WTC11 (cell line): ENCODE measurements around the gene CLCN6. TPM values are rescaled to one million over a fixed set of nuclear protein-coding genes. Genes with fewer than 3 reads are reported as not detected.

ENCODE experiments used
- ATAC-seq: fragments of 200-7000 bp; cut with Tn5 transposase; 2 replicates; pipeline ENCODE4 v1.10.0; 2021; ENCODE audit warnings: mild to moderate bottlenecking, moderate library complexity
- CTCF ChIA-PET: fragments of 300-600 bp; sonication (Branson Sonifier 250); formaldehyde crosslinking; loops from one replicate; lab custom pipeline; 2021; ENCODE audit warnings: antibody characterized with exemption; lab: Charles Lee
- POLR2A ChIA-PET: fragments of 350-600 bp; sonication (Branson Sonifier 250); formaldehyde crosslinking; loops from one replicate; lab custom pipeline; 2021; ENCODE audit warnings: antibody characterized with exemption; lab: Charles Lee
- DNase-seq: peaks from one replicate; pipeline ENCODE4 v3.0.0; 2021; ENCODE audit warnings: low spot score
- H3K27ac Mint-ChIP-seq: 2 replicates; pipeline ENCODE4 v1.8.0; 2021; ENCODE audit warnings: mixed read lengths
- H3K27me3 Mint-ChIP-seq: 2 replicates; pipeline ENCODE4 v1.8.0; 2021; ENCODE audit warnings: low read depth, mild to moderate bottlenecking, moderate library complexity, mixed read lengths
- H3K36me3 Mint-ChIP-seq: 2 replicates; pipeline ENCODE4 v1.8.0; 2021; ENCODE audit warnings: mixed read lengths
- H3K4me1 Mint-ChIP-seq: 2 replicates; pipeline ENCODE4 v1.8.0; 2022; ENCODE audit warnings: mixed read lengths
- H3K4me3 Mint-ChIP-seq: 2 replicates; pipeline ENCODE4 v1.8.0; 2021; ENCODE audit warnings: mild to moderate bottlenecking, moderate library complexity, mixed read lengths
- H3K9me3 Mint-ChIP-seq: 2 replicates; pipeline ENCODE4 v1.8.0; 2021; ENCODE audit warnings: mixed read lengths
- ARID4B ChIP-seq: sonication (generic); formaldehyde crosslinking; IDR thresholded peaks from 2 replicates; pipeline ENCODE4 v1.8.0; 2023; ENCODE audit warnings: missing genetic modification reagents, mild to moderate bottlenecking, borderline replicate concordance
- ATF6 ChIP-seq: sonication (generic); formaldehyde crosslinking; IDR thresholded peaks from 2 replicates; pipeline ENCODE4 v1.8.1; 2023; ENCODE audit warnings: mild to moderate bottlenecking, missing genetic modification reagents
- CBFB ChIP-seq: sonication (generic); formaldehyde crosslinking; IDR thresholded peaks from 2 replicates; pipeline ENCODE4 v1.8.1; 2022; ENCODE audit warnings: mild to moderate bottlenecking, low read depth, missing genetic modification reagents
- CTCF ChIP-seq: fragments of 200-600 bp; IDR thresholded peaks from 2 replicates; pipeline ENCODE4 v1.8.0; 2022; ENCODE audit warnings: antibody characterized with exemption
- FOXK1 ChIP-seq: sonication (generic); formaldehyde crosslinking; IDR thresholded peaks from 2 replicates; pipeline ENCODE4 v1.8.0; 2022; ENCODE audit warnings: mild to moderate bottlenecking, moderate library complexity, missing genetic modification reagents
- FOXP4 ChIP-seq: sonication (generic); formaldehyde crosslinking; IDR thresholded peaks from 2 replicates; pipeline ENCODE4 v1.8.0; 2022; ENCODE audit warnings: mild to moderate bottlenecking, missing genetic modification reagents
- KAT7 ChIP-seq: sonication (generic); formaldehyde crosslinking; IDR thresholded peaks from 2 replicates; pipeline ENCODE4 v1.8.1; 2023; ENCODE audit warnings: missing genetic modification reagents, mild to moderate bottlenecking, borderline replicate concordance
- NFATC4 ChIP-seq: fragments of 250-450 bp; sonication (Bioruptor Pico); IDR thresholded peaks from 2 replicates; pipeline ENCODE4 v1.9.0; 2021; ENCODE audit warnings: mild to moderate bottlenecking
- NR3C1 ChIP-seq: sonication (generic); formaldehyde crosslinking; conservative IDR thresholded peaks from 2 replicates; pipeline ENCODE4 v1.8.1; 2023; ENCODE audit warnings: low read depth, mild to moderate bottlenecking, missing genetic modification reagents
- RORB ChIP-seq: fragments of 250-450 bp; sonication (Bioruptor Pico); IDR thresholded peaks from 2 replicates; pipeline ENCODE4 v1.9.0; 2021; ENCODE audit warnings: mild to moderate bottlenecking
- SMAD4 ChIP-seq: sonication (generic); formaldehyde crosslinking; IDR thresholded peaks from 2 replicates; pipeline ENCODE4 v1.8.0; 2022; ENCODE audit warnings: mild to moderate bottlenecking, missing genetic modification reagents
- TCF7 ChIP-seq: sonication (generic); formaldehyde crosslinking; IDR thresholded peaks from 2 replicates; pipeline ENCODE4 v1.8.0; 2022; ENCODE audit warnings: mild to moderate bottlenecking, low read depth, missing genetic modification reagents, moderate library complexity
- USF1 ChIP-seq: sonication (generic); formaldehyde crosslinking; IDR thresholded peaks from 2 replicates; pipeline ENCODE4 v1.8.0; 2022; ENCODE audit warnings: mild to moderate bottlenecking, missing genetic modification reagents
- USF2 ChIP-seq: sonication (generic); formaldehyde crosslinking; IDR thresholded peaks from 2 replicates; pipeline ENCODE4 v1.8.1; 2023; ENCODE audit warnings: mild to moderate bottlenecking, missing genetic modification reagents, moderate library complexity
- ZNF425 ChIP-seq: fragments of 250-450 bp; sonication (Bioruptor Pico); conservative IDR thresholded peaks from 2 replicates; pipeline ENCODE4 v1.9.0; 2021; ENCODE audit warnings: mild to moderate bottlenecking
- total RNA-seq: library from RNA; stranded (reverse); gene quantifications from 3 replicates; pipeline ENCODE4 v1.2.3, GENCODE V29; 2021

CLCN6 gene
- total RNA-seq, 1 experiment from 2014 or later = 22.3 TPM

GRCh38 chr1:11847667-11848372, 41.8 kb downstream of the CLCN6 start, which contains the start of gene NPPA:
Gene NPPA (minus strand): TSS chr1:11847783. CDS start chr1:11847684, 99 bp downstream.
- H3K36me3 Mint-ChIP-seq = peaks cover 18% of the 10 kb centered on the region
- TF ChIP-seq KAT7 (CRISPR knock-in tag) = no peak
- no peak for TF ChIP-seq USF2 (CRISPR knock-in tag)
- TF ChIP-seq ATF6 (CRISPR knock-in tag) = no peak
- no peak for TF ChIP-seq FOXK1 (CRISPR knock-in tag)
- TF ChIP-seq ZNF425 (CRISPR knock-in tag) = no peak
- TF ChIP-seq SMAD4 (CRISPR knock-in tag) = no peak
- TF ChIP-seq CTCF = no peak
- no peak for TF ChIP-seq USF1 (CRISPR knock-in tag)
- no peak for TF ChIP-seq ARID4B (CRISPR knock-in tag)
- no peak for TF ChIP-seq NR3C1 (CRISPR knock-in tag)
- no peak for TF ChIP-seq RORB (CRISPR knock-in tag)
- TF ChIP-seq CBFB (CRISPR knock-in tag) = no peak
- no peak for TF ChIP-seq NFATC4 (CRISPR knock-in tag)
- no peak for TF ChIP-seq TCF7
- no peak for TF ChIP-seq FOXP4 (CRISPR knock-in tag)
- TF ChIP-seq, all 79 proteins: peak for 0
- no peaks in the 10 kb centered on the region for H3K9me3 Mint-ChIP-seq
- POLR2A ChIA-PET = no interaction called here
- CTCF ChIA-PET = interaction anchor here (2.1 to 3.5 kb wide), 2 partner anchors 9 to 27 kb away, joined by 5 to 21 read pairs; no protein-coding TSS in a partner anchor
- H3K4me1 Mint-ChIP-seq = no peaks in the 10 kb centered on the region
- no peak for ATAC-seq
- no peak within 1 kb of the TSS for H3K4me3 Mint-ChIP-seq
- no peaks in the 10 kb centered on the region; the same call in 1 of the 2 replicates for H3K27me3 Mint-ChIP-seq
- H3K27ac Mint-ChIP-seq = no peak within 1 kb of the TSS; the same call in 1 of the 2 replicates
- no peak for DNase-seq
